IMR-90 (cell line): ENCODE measurements around the gene CSRP2.

ENCODE experiments used
- BHLHE40 ChIP-seq: fragments of 150-350 bp; IDR thresholded peaks from 2 replicates; pipeline ENCODE4 v1.6.1; 2016; ENCODE audit warnings: mild to moderate bottlenecking, low read depth, low read length
- CEBPB ChIP-seq: IDR thresholded peaks from 2 replicates; pipeline ENCODE4 v1.6.1; 2012; ENCODE audit warnings: low read depth, low read length, improper control_type of control experiment
- CHD1 ChIP-seq: IDR thresholded peaks from 2 replicates; pipeline ENCODE4 v1.6.1; 2012; ENCODE audit warnings: low read depth, low read length, improper control_type of control experiment
- CTCF ChIP-seq: conservative IDR thresholded peaks from 2 replicates; pipeline ENCODE4 v1.5.1; 2012; ENCODE audit warnings: mild to moderate bottlenecking, low read depth, low read length, improper control_type of control experiment
- ELK1 ChIP-seq: fragments of 150-350 bp; IDR thresholded peaks from 2 replicates; pipeline ENCODE4 v1.6.1; 2016; ENCODE audit warnings: low read depth, mild to moderate bottlenecking, low read length, moderate library complexity, borderline replicate concordance
- FOS ChIP-seq: fragments of 150-350 bp; IDR thresholded peaks from 2 replicates; pipeline ENCODE4 v1.6.1; 2016; ENCODE audit warnings: low read depth, low read length
- MAZ ChIP-seq: IDR thresholded peaks from 2 replicates; pipeline ENCODE4 v1.6.1; 2012; ENCODE audit warnings: low read depth, mild to moderate bottlenecking, low read length, improper control_type of control experiment, moderate library complexity, borderline replicate concordance
- MXI1 ChIP-seq: IDR thresholded peaks from 2 replicates; pipeline ENCODE4 v1.6.1; 2012; ENCODE audit warnings: low read depth, mild to moderate bottlenecking, low read length, moderate library complexity, borderline replicate concordance
- POLR2A ChIP-seq: IDR thresholded peaks from 2 replicates; pipeline ENCODE4 v1.6.1; 2012; ENCODE audit warnings: mild to moderate bottlenecking, low read depth, low read length
- RCOR1 ChIP-seq: IDR thresholded peaks from 2 replicates; pipeline ENCODE4 v1.6.1; 2012; ENCODE audit warnings: mild to moderate bottlenecking, low read length, improper control_type of control experiment; ENCODE audit not compliant: insufficient replicate concordance
- RFX5 ChIP-seq: IDR thresholded peaks from 2 replicates; pipeline ENCODE4 v1.8.0; 2012; ENCODE audit warnings: low read depth, mild to moderate bottlenecking, low read length, moderate library complexity
- SMC3 ChIP-seq: fragments of 150-350 bp; IDR thresholded peaks from 2 replicates; pipeline ENCODE4 v1.6.1; 2016; ENCODE audit warnings: low read depth, mild to moderate bottlenecking, antibody characterized with exemption, low read length, moderate library complexity
- TF ChIP-seq, protein P1 (sequence below): fragments of 150-350 bp; IDR thresholded peaks from 2 replicates; pipeline ENCODE4 v1.6.1; 2017; ENCODE audit warnings: mild to moderate bottlenecking, antibody characterized with exemption, low read length, low read depth

DNA sequence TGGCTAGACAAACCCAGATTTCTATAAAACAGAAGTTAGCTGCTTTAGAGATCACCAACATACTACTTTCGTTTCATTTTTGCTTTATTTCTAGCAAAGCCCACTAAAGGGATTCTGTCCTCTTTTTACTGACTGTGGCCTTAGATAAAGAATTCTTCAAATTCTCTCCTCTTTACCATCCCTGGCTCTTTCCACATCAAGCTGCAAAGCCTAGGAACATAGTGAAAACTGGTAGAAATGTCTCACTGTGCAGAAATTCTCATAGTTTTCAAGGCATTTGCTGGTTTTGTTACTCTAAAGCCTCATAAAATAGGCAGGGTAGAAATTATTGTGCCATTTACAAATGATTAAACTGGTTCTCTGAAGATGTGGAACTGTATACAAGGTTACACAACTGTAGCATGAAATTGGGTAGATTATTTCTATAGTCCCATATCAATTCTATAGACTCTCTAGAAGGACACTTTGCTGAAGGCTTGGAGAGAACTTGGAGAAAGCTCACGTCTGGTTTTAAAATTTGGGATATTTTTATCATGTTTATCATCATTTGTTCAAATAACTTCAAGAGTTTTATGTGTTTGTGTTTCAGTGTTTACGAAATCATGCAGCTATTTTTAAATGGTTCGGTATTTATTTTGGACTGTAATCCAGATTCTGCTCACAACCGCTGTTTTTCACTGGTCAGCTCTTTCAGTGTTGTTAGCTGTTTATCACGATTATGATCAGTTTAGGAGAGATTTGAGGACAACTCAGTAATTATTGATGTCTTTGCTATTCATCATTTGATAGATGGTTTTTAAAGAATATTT is 36.7 kb upstream of the CSRP2 start:
- TF ChIP-seq MXI1, result no peak
- TF ChIP-seq CTCF, result no peak
- TF ChIP-seq POLR2A, result no peak
- no peak for TF ChIP-seq SMC3
- no peak for TF ChIP-seq CEBPB
- TF ChIP-seq BHLHE40, result no peak
- TF ChIP-seq MAZ, result no peak
- TF ChIP-seq RCOR1, result no peak
- no peak for TF ChIP-seq RFX5
- no peak for TF ChIP-seq CHD1
- TF ChIP-seq, protein P1, sequence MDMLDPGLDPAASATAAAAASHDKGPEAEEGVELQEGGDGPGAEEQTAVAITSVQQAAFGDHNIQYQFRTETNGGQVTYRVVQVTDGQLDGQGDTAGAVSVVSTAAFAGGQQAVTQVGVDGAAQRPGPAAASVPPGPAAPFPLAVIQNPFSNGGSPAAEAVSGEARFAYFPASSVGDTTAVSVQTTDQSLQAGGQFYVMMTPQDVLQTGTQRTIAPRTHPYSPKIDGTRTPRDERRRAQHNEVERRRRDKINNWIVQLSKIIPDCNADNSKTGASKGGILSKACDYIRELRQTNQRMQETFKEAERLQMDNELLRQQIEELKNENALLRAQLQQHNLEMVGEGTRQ, result no peak
- no peak for TF ChIP-seq ELK1
- TF ChIP-seq FOS, result no peak
